GM12874 (cell line): ENCODE measurements around the gene TMTC1.

ENCODE experiments used
- TF ChIP-seq, protein P1 (sequence below): IDR thresholded peaks from 2 replicates; pipeline ENCODE4 v1.5.1; 2011; ENCODE audit warnings: low read depth, mild to moderate bottlenecking, control low read depth, low read length, moderate library complexity; ENCODE audit not compliant: insufficient read depth

Gene TMTC1

DNA sequence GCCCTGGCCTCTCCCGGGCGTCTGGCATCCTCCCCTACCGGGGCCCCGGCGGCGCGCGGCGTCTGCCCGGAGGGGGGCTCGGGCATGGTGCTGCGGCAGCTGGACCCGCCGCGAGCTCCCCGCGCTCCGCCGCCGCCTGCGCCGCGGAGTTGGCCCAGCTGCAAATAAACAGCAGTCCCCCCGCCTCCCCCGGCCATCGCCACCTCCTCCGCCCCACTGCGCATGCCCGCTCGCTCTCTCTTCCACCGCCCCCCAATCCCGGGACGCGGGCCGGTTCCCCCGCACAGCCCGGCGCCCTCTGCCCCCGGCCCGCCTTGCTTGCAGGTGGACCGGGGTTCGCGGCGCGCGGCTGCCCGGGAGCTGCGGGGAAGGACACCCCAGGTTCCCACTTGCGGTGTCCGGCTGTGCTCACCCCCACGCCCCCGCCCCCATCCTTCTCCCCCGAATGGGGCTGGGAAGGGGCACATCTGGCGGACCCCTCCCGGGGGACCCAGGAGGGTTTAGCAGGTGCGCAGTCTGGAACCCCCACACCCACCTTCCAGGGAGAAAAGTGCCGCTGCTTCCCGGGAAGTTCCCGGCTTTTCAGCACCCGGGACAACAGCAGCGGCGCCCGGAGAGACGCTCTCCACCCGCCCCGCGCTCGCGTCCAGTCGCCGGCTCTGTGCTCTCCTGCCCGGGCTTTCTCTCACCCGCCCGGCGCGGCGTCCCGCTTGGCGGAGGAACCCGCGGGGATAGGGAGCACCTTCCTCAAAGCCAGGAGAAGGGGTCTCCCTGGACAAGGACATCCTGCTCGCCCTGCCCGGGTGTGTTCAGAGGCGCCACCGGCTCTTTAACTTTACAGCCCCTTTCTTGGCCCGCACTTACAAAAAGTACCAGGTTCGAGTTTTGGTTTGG lies at the start of gene TMTC1:
Gene TMTC1 (minus strand): TSS at position 170 of the 894 bp plus-strand sequence. CDS start 191 bp downstream, outside the sequence.
- TF ChIP-seq, protein P1, sequence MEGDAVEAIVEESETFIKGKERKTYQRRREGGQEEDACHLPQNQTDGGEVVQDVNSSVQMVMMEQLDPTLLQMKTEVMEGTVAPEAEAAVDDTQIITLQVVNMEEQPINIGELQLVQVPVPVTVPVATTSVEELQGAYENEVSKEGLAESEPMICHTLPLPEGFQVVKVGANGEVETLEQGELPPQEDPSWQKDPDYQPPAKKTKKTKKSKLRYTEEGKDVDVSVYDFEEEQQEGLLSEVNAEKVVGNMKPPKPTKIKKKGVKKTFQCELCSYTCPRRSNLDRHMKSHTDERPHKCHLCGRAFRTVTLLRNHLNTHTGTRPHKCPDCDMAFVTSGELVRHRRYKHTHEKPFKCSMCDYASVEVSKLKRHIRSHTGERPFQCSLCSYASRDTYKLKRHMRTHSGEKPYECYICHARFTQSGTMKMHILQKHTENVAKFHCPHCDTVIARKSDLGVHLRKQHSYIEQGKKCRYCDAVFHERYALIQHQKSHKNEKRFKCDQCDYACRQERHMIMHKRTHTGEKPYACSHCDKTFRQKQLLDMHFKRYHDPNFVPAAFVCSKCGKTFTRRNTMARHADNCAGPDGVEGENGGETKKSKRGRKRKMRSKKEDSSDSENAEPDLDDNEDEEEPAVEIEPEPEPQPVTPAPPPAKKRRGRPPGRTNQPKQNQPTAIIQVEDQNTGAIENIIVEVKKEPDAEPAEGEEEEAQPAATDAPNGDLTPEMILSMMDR, result no peak

DNA sequence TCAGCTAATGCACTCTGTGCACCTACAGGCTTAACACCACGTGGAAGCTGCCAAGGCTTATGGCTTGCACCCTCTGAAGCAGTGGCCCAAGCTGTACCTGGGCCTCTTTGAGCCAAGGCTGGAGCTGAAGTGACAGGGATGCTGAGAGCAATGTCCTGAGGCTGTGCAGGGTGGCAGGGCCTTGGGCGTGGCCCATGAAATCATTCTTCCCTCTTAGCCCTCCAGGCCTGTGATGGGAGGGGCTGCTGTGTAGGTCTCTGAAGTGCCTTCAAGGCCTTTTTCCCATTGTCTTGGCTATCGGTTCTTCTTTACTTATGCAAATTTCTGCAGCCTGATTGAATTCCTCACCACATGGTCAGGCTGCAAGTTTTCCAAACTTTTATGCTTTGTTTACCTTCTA lies 47.4 kb upstream of the TMTC1 start:
- TF ChIP-seq, protein P1, result no peak

DNA sequence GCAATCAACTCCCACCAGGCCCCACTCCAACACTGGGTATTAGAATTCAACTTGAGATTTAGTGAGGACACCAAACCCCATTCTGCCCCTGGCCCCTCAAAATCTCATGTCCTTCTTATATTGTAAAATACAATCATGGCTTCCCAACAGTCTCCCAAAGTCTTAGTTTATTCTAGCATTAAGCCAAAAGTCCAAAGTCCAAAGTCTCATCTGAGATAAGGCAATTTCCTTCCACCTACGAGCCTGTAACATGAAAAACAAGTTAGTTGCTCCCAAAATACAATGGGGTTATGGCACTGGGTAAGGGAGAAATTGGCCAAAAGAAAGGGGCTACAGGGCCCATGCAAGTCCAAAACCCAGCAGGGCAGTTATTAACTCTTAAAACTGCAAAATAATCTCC lies 46.6 kb upstream of the TMTC1 start:
- TF ChIP-seq, protein P1, result no peak

DNA sequence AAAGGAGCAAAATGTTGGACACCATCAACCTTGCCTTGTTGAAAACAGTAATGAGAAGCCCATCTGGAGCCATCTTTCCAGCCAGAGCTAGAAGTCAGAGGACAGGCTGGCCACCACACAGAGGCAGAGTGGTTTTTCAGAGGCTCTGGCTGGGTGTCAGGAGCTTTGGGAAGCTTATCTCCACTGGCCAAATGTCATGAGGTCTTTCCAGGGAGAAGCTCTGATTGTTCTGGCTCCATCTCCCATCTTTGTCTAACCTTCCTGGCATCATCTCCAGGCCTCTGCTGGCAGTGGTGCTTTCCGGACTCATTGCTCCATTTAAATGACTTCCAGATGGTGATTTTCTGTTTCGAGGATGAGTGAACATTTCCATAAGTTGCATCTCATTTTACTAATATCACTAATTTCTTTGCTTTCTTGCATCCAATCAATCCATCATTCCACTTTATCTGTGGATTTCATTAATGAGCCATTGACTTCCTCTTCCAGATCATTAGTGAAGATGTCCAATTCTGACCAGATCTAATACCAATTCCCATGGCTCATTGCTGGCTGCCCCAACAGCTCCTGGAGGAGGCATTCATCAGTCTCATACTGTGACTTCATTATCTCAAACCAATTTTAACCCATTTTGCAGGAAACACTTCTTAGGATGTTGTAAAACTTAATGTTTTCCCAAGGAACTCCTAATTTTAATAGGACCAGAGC lies 35.3 kb upstream of the TMTC1 start:
- TF ChIP-seq, protein P1, result no peak

DNA sequence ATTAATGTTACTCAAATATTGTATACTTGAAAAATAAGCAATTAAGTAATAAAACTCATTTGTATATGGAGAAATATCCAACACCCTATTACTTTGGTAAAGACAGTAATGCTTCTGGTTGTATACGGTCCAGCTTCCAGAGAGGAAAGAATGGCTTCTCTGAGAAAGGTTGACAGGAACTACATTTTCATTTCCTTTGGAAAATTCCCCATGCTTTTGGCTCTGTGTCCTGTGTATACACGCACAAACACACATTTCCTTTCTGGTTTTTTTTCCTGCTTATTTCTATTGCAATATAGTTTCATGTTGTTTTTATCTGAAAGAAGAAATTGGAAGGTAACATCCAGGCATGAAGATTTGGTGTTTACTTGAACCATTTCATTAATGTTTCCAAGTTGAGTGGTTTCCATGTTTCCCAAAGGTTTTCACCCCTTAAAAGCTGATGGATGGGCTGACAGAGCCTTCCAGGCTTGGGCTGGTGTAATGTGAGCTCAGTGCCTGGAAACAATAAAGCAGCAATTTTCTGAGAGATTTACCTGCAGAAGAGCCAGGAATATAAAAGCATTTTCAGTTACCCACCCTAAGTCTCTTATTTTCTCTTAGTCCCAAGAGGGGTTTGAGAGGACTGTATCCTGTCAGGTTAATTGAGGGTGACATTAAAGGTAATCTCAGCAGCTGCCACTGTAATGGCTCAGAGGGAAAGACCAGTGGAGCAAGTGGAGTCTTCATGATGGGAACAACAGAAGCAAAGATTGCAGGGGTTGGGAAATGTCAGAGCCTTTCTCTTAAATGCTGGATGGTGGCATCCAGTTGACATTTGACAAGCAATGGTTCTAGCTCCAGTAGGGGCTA lies 33.4 kb upstream of the TMTC1 start:
- TF ChIP-seq, protein P1, result no peak

DNA sequence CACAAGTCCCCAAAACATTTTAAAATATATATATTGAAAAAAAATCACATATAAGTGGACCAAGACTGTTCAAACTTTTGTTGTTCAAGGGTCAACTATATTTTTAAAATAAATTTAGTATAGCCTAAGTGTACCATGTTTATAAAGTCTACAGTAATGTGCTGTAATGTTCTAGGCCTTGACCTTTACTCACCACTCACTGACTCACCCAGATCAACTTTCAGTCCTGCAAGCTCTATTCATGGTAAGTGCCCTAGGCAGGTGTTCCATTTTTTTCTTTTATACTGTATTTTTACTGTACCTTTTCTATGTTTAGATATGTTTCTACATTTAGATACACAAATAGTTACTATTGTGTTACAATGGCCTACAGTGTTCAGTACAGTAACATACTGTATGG lies 23.4 kb upstream of the TMTC1 start:
- TF ChIP-seq, protein P1, result no peak

DNA sequence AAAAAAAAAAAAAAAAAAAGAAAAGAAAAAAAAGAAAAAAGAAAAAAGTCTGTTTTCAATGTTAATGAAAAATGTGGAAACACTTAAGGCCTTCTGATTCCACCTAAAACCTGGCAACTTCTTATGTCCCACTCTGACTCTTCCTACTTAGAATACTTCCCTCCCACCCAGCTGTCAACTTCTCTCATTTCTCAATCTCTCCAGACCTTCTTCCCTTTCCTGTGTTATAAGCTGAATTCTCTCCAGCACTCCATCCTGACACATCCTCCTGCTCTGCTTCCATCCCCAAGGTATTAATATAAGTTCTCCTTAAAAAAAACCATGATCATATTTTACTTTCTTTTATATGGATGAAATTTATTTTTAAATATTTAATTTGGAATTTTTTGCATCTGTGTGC lies 20.3 kb upstream of the TMTC1 start:
- TF ChIP-seq, protein P1, result no peak
